Measurements from ENCODE around the gene BSDC1. TPM values are rescaled to one million over a fixed set of nuclear protein-coding genes. Genes with fewer than 3 reads are reported as not detected.

The BSDC1 gene
- total and polyA plus RNA-seq, 2 of the 13 experiments (the other 11 are each of a cell fraction or from before 2014, with no cell fraction given), result 40.3 to 64.2 TPM

DNA sequence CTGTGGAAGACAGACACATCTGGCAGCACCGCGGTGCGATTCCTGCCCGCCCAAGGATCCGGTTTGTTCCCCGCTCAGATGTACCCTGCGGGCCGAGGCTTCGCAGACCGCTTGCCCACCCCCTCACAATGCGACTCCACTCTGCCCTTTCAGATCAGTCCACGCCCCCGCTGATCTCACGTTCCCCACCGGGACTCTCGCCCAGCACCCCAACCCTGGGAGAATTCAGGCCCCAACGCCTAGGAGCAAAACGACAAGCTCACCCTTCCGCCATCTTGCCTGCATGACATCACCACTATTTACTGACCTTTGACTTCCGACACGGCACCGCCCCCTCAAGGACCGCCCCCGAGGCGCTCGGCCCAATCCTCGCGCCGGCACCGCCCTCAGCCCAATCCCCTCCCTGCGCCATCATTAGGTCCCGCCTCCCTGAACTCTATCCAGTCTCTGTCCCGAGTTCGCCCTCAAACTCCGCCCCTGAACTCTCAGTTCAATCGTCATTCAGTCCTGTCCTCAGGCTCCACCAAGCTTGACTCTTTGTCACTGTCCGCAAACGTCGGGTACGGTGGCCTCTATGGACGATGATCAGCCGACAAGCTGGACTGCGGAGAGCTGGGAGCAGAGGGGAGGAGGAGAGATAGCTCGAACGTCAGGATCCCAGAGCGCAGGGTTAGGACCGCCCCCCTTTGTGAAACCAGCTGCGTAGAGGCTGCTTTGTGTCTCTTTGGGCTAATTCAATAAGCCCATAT is at the start of gene BSDC1 (continued):
- TF ChIP-seq, protein P1, sequence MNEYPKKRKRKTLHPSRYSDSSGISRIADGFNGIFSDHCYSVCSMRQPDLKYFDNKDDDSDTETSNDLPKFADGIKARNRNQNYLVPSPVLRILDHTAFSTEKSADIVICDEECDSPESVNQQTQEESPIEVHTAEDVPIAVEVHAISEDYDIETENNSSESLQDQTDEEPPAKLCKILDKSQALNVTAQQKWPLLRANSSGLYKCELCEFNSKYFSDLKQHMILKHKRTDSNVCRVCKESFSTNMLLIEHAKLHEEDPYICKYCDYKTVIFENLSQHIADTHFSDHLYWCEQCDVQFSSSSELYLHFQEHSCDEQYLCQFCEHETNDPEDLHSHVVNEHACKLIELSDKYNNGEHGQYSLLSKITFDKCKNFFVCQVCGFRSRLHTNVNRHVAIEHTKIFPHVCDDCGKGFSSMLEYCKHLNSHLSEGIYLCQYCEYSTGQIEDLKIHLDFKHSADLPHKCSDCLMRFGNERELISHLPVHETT (CRISPR knock-in tag; conservative IDR thresholded peaks at IDR 0.05), result 0 out of 2 replicates have a peak, but pooled peaks have one; percentile 48
- TF ChIP-seq, protein P2, sequence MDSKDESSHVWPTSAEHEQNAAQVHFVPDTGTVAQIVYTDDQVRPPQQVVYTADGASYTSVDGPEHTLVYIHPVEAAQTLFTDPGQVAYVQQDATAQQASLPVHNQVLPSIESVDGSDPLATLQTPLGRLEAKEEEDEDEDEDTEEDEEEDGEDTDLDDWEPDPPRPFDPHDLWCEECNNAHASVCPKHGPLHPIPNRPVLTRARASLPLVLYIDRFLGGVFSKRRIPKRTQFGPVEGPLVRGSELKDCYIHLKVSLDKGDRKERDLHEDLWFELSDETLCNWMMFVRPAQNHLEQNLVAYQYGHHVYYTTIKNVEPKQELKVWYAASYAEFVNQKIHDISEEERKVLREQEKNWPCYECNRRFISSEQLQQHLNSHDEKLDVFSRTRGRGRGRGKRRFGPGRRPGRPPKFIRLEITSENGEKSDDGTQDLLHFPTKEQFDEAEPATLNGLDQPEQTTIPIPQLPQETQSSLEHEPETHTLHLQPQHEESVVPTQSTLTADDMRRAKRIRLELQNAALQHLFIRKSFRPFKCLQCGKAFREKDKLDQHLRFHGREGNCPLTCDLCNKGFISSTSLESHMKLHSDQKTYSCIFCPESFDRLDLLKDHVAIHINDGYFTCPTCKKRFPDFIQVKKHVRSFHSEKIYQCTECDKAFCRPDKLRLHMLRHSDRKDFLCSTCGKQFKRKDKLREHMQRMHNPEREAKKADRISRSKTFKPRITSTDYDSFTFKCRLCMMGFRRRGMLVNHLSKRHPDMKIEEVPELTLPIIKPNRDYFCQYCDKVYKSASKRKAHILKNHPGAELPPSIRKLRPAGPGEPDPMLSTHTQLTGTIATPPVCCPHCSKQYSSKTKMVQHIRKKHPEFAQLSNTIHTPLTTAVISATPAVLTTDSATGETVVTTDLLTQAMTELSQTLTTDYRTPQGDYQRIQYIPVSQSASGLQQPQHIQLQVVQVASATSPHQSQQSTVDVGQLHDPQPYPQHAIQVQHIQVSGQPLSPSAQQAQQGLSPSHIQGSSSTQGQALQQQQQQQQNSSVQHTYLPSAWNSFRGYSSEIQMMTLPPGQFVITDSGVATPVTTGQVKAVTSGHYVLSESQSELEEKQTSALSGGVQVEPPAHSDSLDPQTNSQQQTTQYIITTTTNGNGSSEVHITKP (CRISPR knock-in tag; IDR thresholded peaks at IDR 0.05; ENCODE audit: low read depth), result peak; percentile 32; the same call in 1 of the 2 replicates
- TF ChIP-seq NKX3-1 (CRISPR knock-in tag; IDR thresholded peaks at IDR 0.05), result 0 out of 2 replicates have a peak, but pooled peaks have one; percentile 67
- TF ChIP-seq, protein P3, sequence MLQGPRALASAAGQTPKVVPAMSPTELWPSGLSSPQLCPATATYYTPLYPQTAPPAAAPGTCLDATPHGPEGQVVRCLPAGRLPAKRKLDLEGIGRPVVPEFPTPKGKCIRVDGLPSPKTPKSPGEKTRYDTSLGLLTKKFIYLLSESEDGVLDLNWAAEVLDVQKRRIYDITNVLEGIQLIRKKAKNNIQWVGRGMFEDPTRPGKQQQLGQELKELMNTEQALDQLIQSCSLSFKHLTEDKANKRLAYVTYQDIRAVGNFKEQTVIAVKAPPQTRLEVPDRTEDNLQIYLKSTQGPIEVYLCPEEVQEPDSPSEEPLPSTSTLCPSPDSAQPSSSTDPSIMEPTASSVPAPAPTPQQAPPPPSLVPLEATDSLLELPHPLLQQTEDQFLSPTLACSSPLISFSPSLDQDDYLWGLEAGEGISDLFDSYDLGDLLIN (CRISPR knock-in tag; IDR thresholded peaks at IDR 0.05; ENCODE audit: borderline replicate concordance), result 0 out of 2 replicates have a peak, but pooled peaks have one; percentile 57
- TF ChIP-seq, protein P4, sequence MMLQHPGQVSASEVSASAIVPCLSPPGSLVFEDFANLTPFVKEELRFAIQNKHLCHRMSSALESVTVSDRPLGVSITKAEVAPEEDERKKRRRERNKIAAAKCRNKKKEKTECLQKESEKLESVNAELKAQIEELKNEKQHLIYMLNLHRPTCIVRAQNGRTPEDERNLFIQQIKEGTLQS (CRISPR knock-in tag; IDR thresholded peaks at IDR 0.05), result peak; percentile 92
- TF ChIP-seq, protein P5, sequence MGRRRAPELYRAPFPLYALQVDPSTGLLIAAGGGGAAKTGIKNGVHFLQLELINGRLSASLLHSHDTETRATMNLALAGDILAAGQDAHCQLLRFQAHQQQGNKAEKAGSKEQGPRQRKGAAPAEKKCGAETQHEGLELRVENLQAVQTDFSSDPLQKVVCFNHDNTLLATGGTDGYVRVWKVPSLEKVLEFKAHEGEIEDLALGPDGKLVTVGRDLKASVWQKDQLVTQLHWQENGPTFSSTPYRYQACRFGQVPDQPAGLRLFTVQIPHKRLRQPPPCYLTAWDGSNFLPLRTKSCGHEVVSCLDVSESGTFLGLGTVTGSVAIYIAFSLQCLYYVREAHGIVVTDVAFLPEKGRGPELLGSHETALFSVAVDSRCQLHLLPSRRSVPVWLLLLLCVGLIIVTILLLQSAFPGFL (CRISPR knock-in tag; IDR thresholded peaks at IDR 0.05), result 0 out of 2 replicates have a peak, but pooled peaks have one; percentile 73
- peak; percentile 62; the same call in 1 of the 2 replicates for TF ChIP-seq NR2F2 (IDR thresholded peaks at IDR 0.05; ENCODE audit: borderline replicate concordance, low read depth)
- no peak for TF ChIP-seq ZNF10 (CRISPR knock-in tag; IDR thresholded peaks at IDR 0.05; ENCODE audit: borderline replicate concordance, low read depth)
- TF ChIP-seq, protein P6, sequence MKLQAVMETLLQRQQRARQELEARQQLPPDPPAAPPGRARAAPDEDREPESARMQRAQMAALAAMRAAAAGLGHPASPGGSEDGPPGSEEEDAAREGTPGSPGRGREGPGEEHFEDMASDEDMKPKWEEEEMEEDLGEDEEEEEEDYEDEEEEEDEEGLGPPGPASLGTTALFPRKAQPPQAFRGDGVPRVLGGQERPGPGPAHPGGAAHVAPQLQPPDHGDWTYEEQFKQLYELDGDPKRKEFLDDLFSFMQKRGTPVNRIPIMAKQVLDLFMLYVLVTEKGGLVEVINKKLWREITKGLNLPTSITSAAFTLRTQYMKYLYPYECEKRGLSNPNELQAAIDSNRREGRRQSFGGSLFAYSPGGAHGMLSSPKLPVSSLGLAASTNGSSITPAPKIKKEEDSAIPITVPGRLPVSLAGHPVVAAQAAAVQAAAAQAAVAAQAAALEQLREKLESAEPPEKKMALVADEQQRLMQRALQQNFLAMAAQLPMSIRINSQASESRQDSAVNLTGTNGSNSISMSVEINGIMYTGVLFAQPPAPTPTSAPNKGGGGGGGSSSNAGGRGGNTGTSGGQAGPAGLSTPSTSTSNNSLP (IDR thresholded peaks at IDR 0.05; ENCODE audit: low read depth, low read length), result 0 out of 2 replicates have a peak, but pooled peaks have one; percentile 28
- no peak for TF ChIP-seq ZSCAN21 (CRISPR knock-in tag; IDR thresholded peaks at IDR 0.05; ENCODE audit: borderline replicate concordance)
- TF ChIP-seq CCAR2 (optimal IDR thresholded peaks at IDR 0.05; ENCODE audit: low read depth, low read length), result peak; percentile 42
- no peak for TF ChIP-seq ZNF256 (CRISPR knock-in tag; conservative IDR thresholded peaks at IDR 0.05)
- TF ChIP-seq ZSCAN12 (CRISPR knock-in tag; IDR thresholded peaks at IDR 0.05), result no peak
- TF ChIP-seq TARDBP (CRISPR knock-in tag; IDR thresholded peaks at IDR 0.05), result peak; percentile 84
- TF ChIP-seq THAP11 (CRISPR knock-in tag; IDR thresholded peaks at IDR 0.05), result peak; percentile 81
- TF ChIP-seq AGO2 (optimal IDR thresholded peaks at IDR 0.05; ENCODE audit: low read depth, low read length), result peak; percentile 76
- TF ChIP-seq, protein P7, sequence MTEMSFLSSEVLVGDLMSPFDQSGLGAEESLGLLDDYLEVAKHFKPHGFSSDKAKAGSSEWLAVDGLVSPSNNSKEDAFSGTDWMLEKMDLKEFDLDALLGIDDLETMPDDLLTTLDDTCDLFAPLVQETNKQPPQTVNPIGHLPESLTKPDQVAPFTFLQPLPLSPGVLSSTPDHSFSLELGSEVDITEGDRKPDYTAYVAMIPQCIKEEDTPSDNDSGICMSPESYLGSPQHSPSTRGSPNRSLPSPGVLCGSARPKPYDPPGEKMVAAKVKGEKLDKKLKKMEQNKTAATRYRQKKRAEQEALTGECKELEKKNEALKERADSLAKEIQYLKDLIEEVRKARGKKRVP (CRISPR knock-in tag; IDR thresholded peaks at IDR 0.05), result peak in 1 of 2 experiments; percentile 32; a peak in 2 of 4 replicates

All from HepG2 (cell line).